ENCODE results near the gene SH2D5.

DNA sequence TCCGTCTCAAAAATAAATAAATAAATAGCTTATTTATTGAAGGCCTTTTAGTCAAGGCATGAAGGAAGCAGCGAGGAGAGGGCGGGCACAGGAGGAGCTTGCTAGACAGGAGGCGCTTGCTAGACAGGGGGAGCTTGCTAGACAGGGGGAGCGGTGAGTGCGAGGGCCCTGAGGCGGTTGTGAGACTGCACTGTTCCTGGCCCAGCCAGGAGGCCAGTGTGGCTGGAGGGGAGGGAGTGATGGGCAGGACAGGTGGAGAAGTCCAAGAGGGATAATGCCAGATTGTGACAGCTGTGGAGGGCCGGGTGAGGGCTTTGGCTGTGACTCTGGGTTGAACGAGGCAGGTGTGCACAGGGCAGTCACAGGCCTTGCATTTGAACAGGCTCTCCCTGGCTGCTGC, 32.9 kb downstream of the SH2D5 start:
- TF ChIP-seq, protein P1, sequence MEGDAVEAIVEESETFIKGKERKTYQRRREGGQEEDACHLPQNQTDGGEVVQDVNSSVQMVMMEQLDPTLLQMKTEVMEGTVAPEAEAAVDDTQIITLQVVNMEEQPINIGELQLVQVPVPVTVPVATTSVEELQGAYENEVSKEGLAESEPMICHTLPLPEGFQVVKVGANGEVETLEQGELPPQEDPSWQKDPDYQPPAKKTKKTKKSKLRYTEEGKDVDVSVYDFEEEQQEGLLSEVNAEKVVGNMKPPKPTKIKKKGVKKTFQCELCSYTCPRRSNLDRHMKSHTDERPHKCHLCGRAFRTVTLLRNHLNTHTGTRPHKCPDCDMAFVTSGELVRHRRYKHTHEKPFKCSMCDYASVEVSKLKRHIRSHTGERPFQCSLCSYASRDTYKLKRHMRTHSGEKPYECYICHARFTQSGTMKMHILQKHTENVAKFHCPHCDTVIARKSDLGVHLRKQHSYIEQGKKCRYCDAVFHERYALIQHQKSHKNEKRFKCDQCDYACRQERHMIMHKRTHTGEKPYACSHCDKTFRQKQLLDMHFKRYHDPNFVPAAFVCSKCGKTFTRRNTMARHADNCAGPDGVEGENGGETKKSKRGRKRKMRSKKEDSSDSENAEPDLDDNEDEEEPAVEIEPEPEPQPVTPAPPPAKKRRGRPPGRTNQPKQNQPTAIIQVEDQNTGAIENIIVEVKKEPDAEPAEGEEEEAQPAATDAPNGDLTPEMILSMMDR (IDR thresholded peaks at IDR 0.05): no peak
- TF ChIP-seq POLR2A (IDR thresholded peaks at IDR 0.05) (no peak), POLR2AphosphoS5 (IDR thresholded peaks at IDR 0.05) (no peak), EP300 (IDR thresholded peaks at IDR 0.05) (no peak)
